K562 (cell line): ENCODE measurements around the gene SLC31A1. TPM values are rescaled to one million over a fixed set of nuclear protein-coding genes. Genes with fewer than 3 reads are reported as not detected.

ENCODE experiments used
- BMI1 ChIP-seq: fragments of 150-350 bp; IDR thresholded peaks from 2 replicates; pipeline ENCODE4 v1.6.1; 2014; ENCODE audit warnings: low read length
- CEBPG ChIP-seq, 3 experiments: fragments of 200-800 bp in 1 of 3; sonication (Bioruptor generic) in 1 of 3; sonication (generic) in 1 of 3; formaldehyde crosslinking in 1 of 3; IDR thresholded peaks in 2 of 3; conservative IDR thresholded peaks in 1 of 3; 2 replicates each; pipeline versions ENCODE4 v1.6.1 to v1.8.0; 2016 to 2022; ENCODE audit warnings: missing compliant biosample characterization in 2 of 3, missing genetic modification characterization in 2 of 3, mild to moderate bottlenecking in 1 of 3, missing genetic modification reagents in 1 of 3
- E2F4 ChIP-seq: sonication (generic); formaldehyde crosslinking; IDR thresholded peaks from 2 replicates; pipeline ENCODE4 v1.8.0; 2022; ENCODE audit warnings: mild to moderate bottlenecking, low read depth, missing genetic modification reagents
- EP400 ChIP-seq: fragments of 450-650 bp; IDR thresholded peaks from 2 replicates; pipeline ENCODE4 v1.6.1; 2017; ENCODE audit warnings: antibody characterized with exemption, mild to moderate bottlenecking, moderate library complexity
- HMG20B ChIP-seq: fragments of 250-450 bp; sonication (Bioruptor Pico); IDR thresholded peaks from 2 replicates; pipeline ENCODE4 v1.5.0; 2021; ENCODE audit warnings: mild to moderate bottlenecking
- KAT2B ChIP-seq: IDR thresholded peaks from one replicate; pipeline ENCODE4 v1.6.1; 2012; ENCODE audit warnings: low read depth, mild to moderate bottlenecking, control low read depth, inconsistent platforms, low read length, moderate library complexity
- NCOA2 ChIP-seq, 2 experiments: fragments of 450-650 bp; IDR thresholded peaks; 2 replicates each; pipeline ENCODE4 v1.6.1; 2018; ENCODE audit warnings: mild to moderate bottlenecking in 2 of 2, moderate library complexity in 1 of 2; ENCODE audit not compliant: partially characterized antibody in 2 of 2
- NFE2 ChIP-seq: IDR thresholded peaks from 2 replicates; pipeline ENCODE4 v1.6.1; 2014; ENCODE audit warnings: antibody characterized with exemption, low read depth
- NRF1 ChIP-seq, 2 experiments: fragments of 450-650 bp; IDR thresholded peaks in 1 of 2; conservative IDR thresholded peaks in 1 of 2; 2 replicates each; pipeline ENCODE4 v1.6.1; 2014; ENCODE audit warnings: mild to moderate bottlenecking in 2 of 2
- PRDM10 ChIP-seq: fragments of 450-650 bp; IDR thresholded peaks from 2 replicates; pipeline ENCODE4 v1.6.1; 2018; ENCODE audit not compliant: partially characterized antibody
- SMARCC2 ChIP-seq: fragments of 450-650 bp; IDR thresholded peaks from 2 replicates; pipeline ENCODE4 v1.6.1; 2017; ENCODE audit warnings: antibody characterized with exemption, moderate library complexity, mild to moderate bottlenecking, low read depth
- YY1 ChIP-seq, 3 experiments: IDR thresholded peaks; 2 replicates each; pipeline ENCODE4 v1.6.1; 2011; ENCODE audit warnings: low read length in 2 of 3, mild to moderate bottlenecking in 2 of 3, moderate library complexity in 2 of 3, borderline replicate concordance in 1 of 3, control low read depth in 1 of 3, low read depth in 1 of 3; ENCODE audit not compliant: insufficient read depth in 3 of 3, insufficient replicate concordance in 2 of 3, control insufficient read depth in 1 of 3, insufficient read length in 1 of 3; ENCODE audit errors: extremely low read depth in 1 of 3
- ZBTB1 ChIP-seq: sonication (generic); formaldehyde crosslinking; IDR thresholded peaks from 2 replicates; pipeline ENCODE4 v1.8.1; 2023; ENCODE audit warnings: missing genetic modification reagents, low read depth, mild to moderate bottlenecking, borderline replicate concordance
- ZBTB2 ChIP-seq: fragments of 450-650 bp; IDR thresholded peaks from 2 replicates; pipeline ENCODE4 v1.6.1; 2016; ENCODE audit warnings: antibody characterized with exemption
- ZBTB26 ChIP-seq: fragments of 450-650 bp; formaldehyde crosslinking; IDR thresholded peaks from 2 replicates; pipeline ENCODE4 v1.4.0; 2022; ENCODE audit warnings: missing genetic modification characterization
- ZNF395 ChIP-seq: fragments of 200-800 bp; sonication (Bioruptor generic); IDR thresholded peaks from 2 replicates; pipeline ENCODE4 v1.6.1; 2017; ENCODE audit warnings: missing genetic modification characterization, missing compliant biosample characterization
- ZNF79 ChIP-seq: fragments of 250-450 bp; sonication (Bioruptor Pico); IDR thresholded peaks from 2 replicates; pipeline ENCODE4 v1.4.0; 2020; ENCODE audit warnings: low read depth, mild to moderate bottlenecking, moderate library complexity
- polyA plus RNA-seq, 8 experiments: library from polyadenylated mRNA; depleted of rRNA in 4 of 8; stranded (reverse) in 5 of 8; unstranded in 3 of 8; fragments of >200 nt; fragmentation: Nextera tagmentation in 2 of 8; fragmentation: Illumina TruSeq in 1 of 8; extraction: Ambion mirVana in 2 of 8; extraction: Trizol in 1 of 8; gene quantifications; 2 replicates each; pipeline versions ENCODE4 v1.2.1 to v1.2.3, GENCODE V29; 2011 to 2014; ENCODE audit warnings: inconsistent platforms in 1 of 8, missing spikeins in 1 of 8
- total RNA-seq, 7 experiments: library from RNA; depleted of rRNA in 6 of 7; stranded (reverse); fragments of >200 nt in 6 of 7; fragmentation: Illumina TruSeq in 2 of 7; extraction: Trizol in 2 of 7; gene quantifications; 2 replicates each; pipeline versions ENCODE4 v1.2.1 to v1.2.3, GENCODE V29; 2011 to 2021; ENCODE audit warnings: low replicate concordance in 1 of 7

SLC31A1 gene
- total and polyA plus RNA-seq, 9 of the 15 experiments (the other 6 are each of a cell fraction or from before 2014, with no cell fraction given), result 15.4 to 40.7 (median 25.9) TPM

- TF ChIP-seq ZBTB2 (no peak), ZBTB26 (CRISPR knock-in tag) (no peak), YY1 (IDR thresholded peaks at IDR 0.05; ENCODE audit: borderline replicate concordance in 1 of 3, control insufficient read depth in 1 of 3, extremely low read depth in 1 of 3, insufficient read depth in 3 of 3, insufficient read length in 1 of 3, insufficient replicate concordance in 2 of 3, low read depth in 1 of 3, low read length in 2 of 3) (no peak), HMG20B (no peak), BMI1 (no peak), NFE2 (peak; percentile 39; the same call in 1 of the 2 replicates), ZNF395 (no peak), PRDM10 (no peak), E2F4 (CRISPR knock-in tag) (no peak), KAT2B (no peak), SMARCC2 (no peak), NRF1 (conservative IDR thresholded peaks at IDR 0.05 in 1 of 2, IDR thresholded peaks at IDR 0.05 in 1 of 2) (no peak), NCOA2 (IDR thresholded peaks at IDR 0.05; ENCODE audit: partially characterized antibody in 2 of 2) (no peak), EP400 (no peak), ZNF79 (no peak), CEBPG (CRISPR knock-in tag; IDR thresholded peaks at IDR 0.05) (no peak), CEBPG (tag; conservative IDR thresholded peaks at IDR 0.05 in 1 of 2, IDR thresholded peaks at IDR 0.05 in 1 of 2) (peak in 1 of 2 experiments; percentile 48; a peak in 2 of 4 replicates), ZBTB1 (CRISPR knock-in tag) (no peak)
Measured at GRCh38 chr9:113290052-113290607, 68.8 kb downstream of the SLC31A1 start (continued).
